Measurements from ENCODE around the gene AGPAT2. TPM values are rescaled to one million over a fixed set of nuclear protein-coding genes. Genes with fewer than 3 reads are reported as not detected.
A peak's percentile ranks its signal among the peaks of the same experiment; 100 is the strongest.

The AGPAT2 gene
- total RNA-seq, 1 experiment from 2014 or later, result 103 TPM

DNA sequence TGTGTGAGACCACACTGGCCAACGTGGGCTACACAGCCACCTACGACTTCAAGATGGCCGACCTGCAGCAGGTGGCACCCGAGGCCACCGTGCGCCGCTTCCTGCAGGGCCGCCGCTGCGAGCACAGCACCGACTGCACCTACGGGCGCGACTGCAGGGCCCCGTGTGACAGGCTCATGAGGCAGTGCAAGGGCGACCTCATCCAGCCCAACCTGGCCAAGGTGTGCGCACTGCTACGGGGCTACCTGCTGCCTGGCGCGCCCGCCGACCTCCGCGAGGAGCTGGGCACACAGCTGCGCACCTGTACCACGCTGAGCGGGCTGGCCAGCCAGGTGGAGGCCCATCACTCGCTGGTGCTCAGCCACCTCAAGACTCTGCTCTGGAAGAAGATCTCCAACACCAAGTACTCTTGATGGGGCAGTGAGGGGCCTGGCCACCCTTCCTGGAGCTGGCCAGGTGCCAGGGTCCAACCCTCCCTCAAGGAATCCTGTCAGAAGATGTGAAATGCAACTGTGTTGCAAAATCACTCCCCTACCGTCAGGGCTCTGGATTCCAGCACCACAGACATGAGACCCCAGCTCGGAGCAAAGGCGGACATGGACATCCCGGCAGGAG is 36.2 kb upstream of the AGPAT2 start:
- Histone ChIP-seq H4K20me1 (ENCODE audit: low read length) (peaks cover 52% of the 10 kb centered on the region), H3K9ac (ENCODE audit: low read length) (no peak overlapping the region), H3K9me3 (ENCODE audit: low read length) (no peaks in the 10 kb centered on the region), H3K4me2 (ENCODE audit: low read length) (no peak overlapping the region), H3K9me2 (replicated peaks; ENCODE audit: low read length) (no peaks in the 10 kb centered on the region), H3K4me3 (ENCODE audit: low read length) (no peak overlapping the region), H3F3A (ENCODE audit: low read length, unreplicated experiment) (peaks cover 21% of the 10 kb centered on the region), H3K27me3 (ENCODE audit: low read length) (no peaks in the 10 kb centered on the region), H2AFZ (ENCODE audit: low read length) (no peak overlapping the region), H3K79me2 (ENCODE audit: low read length) (peaks cover 48% of the 10 kb centered on the region), H3K4me1 (ENCODE audit: insufficient read depth, low read length) (peaks cover 15% of the 10 kb centered on the region), H3K36me3 (ENCODE audit: low read depth, low read length) (peaks cover 34% of the 10 kb centered on the region), H3K27ac (ENCODE audit: low read length) (no peak overlapping the region)
- POLR2A ChIA-PET (ENCODE audit: unreplicated experiment), result no interaction called here
- CTCF ChIA-PET, result no interaction called here
- ATAC-seq (no peak), DNase-seq (no peak)
- intact Hi-C loops (cut with micrococcal nuclease), result no loop called here
- TF ChIP-seq EZH2 (IDR thresholded peaks at IDR 0.05; ENCODE audit: low read length, unreplicated experiment) (no peak), EZH2phosphoT487 (IDR thresholded peaks at IDR 0.05; ENCODE audit: borderline replicate concordance, low read length) (no peak)
- TF ChIP-seq, protein P1, sequence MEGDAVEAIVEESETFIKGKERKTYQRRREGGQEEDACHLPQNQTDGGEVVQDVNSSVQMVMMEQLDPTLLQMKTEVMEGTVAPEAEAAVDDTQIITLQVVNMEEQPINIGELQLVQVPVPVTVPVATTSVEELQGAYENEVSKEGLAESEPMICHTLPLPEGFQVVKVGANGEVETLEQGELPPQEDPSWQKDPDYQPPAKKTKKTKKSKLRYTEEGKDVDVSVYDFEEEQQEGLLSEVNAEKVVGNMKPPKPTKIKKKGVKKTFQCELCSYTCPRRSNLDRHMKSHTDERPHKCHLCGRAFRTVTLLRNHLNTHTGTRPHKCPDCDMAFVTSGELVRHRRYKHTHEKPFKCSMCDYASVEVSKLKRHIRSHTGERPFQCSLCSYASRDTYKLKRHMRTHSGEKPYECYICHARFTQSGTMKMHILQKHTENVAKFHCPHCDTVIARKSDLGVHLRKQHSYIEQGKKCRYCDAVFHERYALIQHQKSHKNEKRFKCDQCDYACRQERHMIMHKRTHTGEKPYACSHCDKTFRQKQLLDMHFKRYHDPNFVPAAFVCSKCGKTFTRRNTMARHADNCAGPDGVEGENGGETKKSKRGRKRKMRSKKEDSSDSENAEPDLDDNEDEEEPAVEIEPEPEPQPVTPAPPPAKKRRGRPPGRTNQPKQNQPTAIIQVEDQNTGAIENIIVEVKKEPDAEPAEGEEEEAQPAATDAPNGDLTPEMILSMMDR (conservative IDR thresholded peaks at IDR 0.05; ENCODE audit: low read depth, low read length), result no peak
- BruUV-seq (replicated peaks), result no TSS peak

DNA sequence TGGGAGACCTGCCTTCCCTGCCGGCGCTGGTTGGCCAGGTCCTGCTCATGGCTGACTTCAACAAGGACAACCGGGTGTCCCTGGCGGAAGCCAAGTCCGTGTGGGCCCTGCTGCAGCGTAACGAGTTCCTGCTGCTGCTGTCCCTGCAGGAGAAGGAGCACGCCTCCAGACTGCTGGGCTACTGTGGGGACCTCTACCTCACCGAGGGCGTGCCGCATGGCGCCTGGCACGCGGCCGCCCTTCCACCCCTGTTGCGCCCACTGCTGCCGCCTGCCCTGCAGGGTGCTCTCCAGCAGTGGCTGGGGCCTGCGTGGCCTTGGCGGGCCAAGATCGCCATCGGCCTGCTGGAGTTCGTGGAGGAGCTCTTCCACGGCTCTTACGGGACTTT is 35.7 kb upstream of the AGPAT2 start:
- DNase-seq, result peak; percentile 5
- ChIA-PET POLR2A (ENCODE audit: unreplicated experiment) (no interaction called here), CTCF (no interaction called here)
- BruUV-seq (replicated peaks), result no TSS peak
- H3F3A ChIP-seq (ENCODE audit: low read length, unreplicated experiment), result peaks cover 21% of the 10 kb centered on the region
- H3K4me1 ChIP-seq (ENCODE audit: insufficient read depth, low read length), result peaks cover 15% of the 10 kb centered on the region
- no peaks in the 10 kb centered on the region for H3K9me3 ChIP-seq (ENCODE audit: low read length)
- H3K36me3 ChIP-seq (ENCODE audit: low read depth, low read length), result peaks cover 34% of the 10 kb centered on the region
- no peak for ATAC-seq
- TF ChIP-seq, protein P1 (conservative IDR thresholded peaks at IDR 0.05; ENCODE audit: low read depth, low read length), result no peak
- TF ChIP-seq EZH2phosphoT487 (IDR thresholded peaks at IDR 0.05; ENCODE audit: borderline replicate concordance, low read length), result no peak
- no peak for TF ChIP-seq EZH2 (IDR thresholded peaks at IDR 0.05; ENCODE audit: low read length, unreplicated experiment)
- H2AFZ ChIP-seq (ENCODE audit: low read length), result no peak overlapping the region
- peaks cover 44% of the 10 kb centered on the region for H3K79me2 ChIP-seq (ENCODE audit: low read length)
- peaks cover 52% of the 10 kb centered on the region for H4K20me1 ChIP-seq (ENCODE audit: low read length)
- no peak overlapping the region for H3K9ac ChIP-seq (ENCODE audit: low read length)
- H3K27ac ChIP-seq (ENCODE audit: low read length), result no peak overlapping the region
- H3K4me3 ChIP-seq (ENCODE audit: low read length), result no peak overlapping the region
- H3K4me2 ChIP-seq (ENCODE audit: low read length), result no peak overlapping the region
- no peaks in the 10 kb centered on the region for H3K27me3 ChIP-seq (ENCODE audit: low read length)
- intact Hi-C loops (cut with micrococcal nuclease), result no loop called here
- H3K9me2 ChIP-seq (replicated peaks; ENCODE audit: low read length), result no peaks in the 10 kb centered on the region

DNA sequence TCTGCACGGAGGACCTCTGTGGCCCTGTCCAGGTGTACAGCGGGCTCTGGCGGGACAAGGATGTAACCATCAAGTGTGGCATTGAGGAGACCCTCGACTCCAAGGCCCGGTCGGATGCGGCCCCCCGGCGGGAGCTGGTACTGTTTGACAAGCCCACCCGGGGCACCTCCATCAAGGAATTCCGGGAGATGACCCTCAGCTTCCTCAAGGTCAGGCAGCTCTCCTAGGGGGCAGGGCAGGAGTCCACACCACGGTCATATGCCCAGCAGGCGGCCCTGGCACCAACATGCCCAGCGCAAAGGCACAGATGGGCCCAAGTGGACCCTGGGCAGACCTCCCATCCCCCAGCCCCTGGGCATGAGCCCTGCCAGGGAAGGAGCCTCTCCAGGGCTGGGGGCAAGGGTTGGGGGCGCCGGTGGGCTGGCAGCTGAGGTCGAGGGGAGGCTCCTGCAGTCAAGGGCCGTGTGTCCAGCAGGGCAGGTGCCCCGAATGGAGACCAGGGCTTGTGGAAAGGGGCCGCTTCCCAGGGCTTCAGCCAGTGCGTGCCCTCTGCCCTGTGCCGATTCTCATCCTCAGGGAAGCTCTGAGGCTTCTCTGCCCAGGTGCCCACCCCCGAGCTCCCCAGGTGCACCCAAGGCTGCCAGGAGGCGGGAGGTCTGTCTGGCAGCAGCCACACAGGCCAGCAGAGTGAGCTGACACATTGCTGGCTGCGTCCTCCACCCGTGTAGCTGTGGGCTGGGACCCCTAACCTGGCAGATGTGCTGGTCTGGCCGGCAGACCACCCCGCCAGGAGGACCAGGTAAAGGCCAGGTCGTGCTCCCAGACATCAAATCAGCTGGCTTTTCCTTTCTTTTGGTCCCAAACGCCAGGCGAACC is 35.1 kb upstream of the AGPAT2 start:
- H3K79me2 ChIP-seq (ENCODE audit: low read length), result peaks cover 37% of the 10 kb centered on the region
- H2AFZ ChIP-seq (ENCODE audit: low read length), result no peak overlapping the region
- DNase-seq (no peak), ATAC-seq (no peak; the same call in 1 of the 2 replicates)
- H3K9ac ChIP-seq (ENCODE audit: low read length), result no peak overlapping the region
- peaks cover 21% of the 10 kb centered on the region for H3F3A ChIP-seq (ENCODE audit: low read length, unreplicated experiment)
- no peak overlapping the region for H3K4me3 ChIP-seq (ENCODE audit: low read length)
- H3K36me3 ChIP-seq (ENCODE audit: low read depth, low read length), result peaks cover 34% of the 10 kb centered on the region
- H3K9me3 ChIP-seq (ENCODE audit: low read length), result no peaks in the 10 kb centered on the region
- ChIA-PET CTCF (no interaction called here), POLR2A (ENCODE audit: unreplicated experiment) (no interaction called here)
- intact Hi-C loops (cut with micrococcal nuclease), result no loop called here
- peaks cover 49% of the 10 kb centered on the region for H4K20me1 ChIP-seq (ENCODE audit: low read length)
- H3K4me1 ChIP-seq (ENCODE audit: insufficient read depth, low read length), result peaks cover 15% of the 10 kb centered on the region
- H3K27me3 ChIP-seq (ENCODE audit: low read length), result no peaks in the 10 kb centered on the region
- no TSS peak for BruUV-seq (replicated peaks)
- no peak overlapping the region for H3K27ac ChIP-seq (ENCODE audit: low read length)
- TF ChIP-seq EZH2phosphoT487 (IDR thresholded peaks at IDR 0.05; ENCODE audit: borderline replicate concordance, low read length) (no peak), EZH2 (IDR thresholded peaks at IDR 0.05; ENCODE audit: low read length, unreplicated experiment) (no peak)
- TF ChIP-seq, protein P1 (conservative IDR thresholded peaks at IDR 0.05; ENCODE audit: low read depth, low read length), result no peak
- no peak overlapping the region for H3K4me2 ChIP-seq (ENCODE audit: low read length)
- no peaks in the 10 kb centered on the region for H3K9me2 ChIP-seq (replicated peaks; ENCODE audit: low read length)
